HEK293 (cell line): ENCODE results near the gene RHBDL3.
A peak's percentile ranks its signal among the peaks of the same experiment; 100 is the strongest.

Experiments used
- CTCF ChIA-PET: fragments of 350-600 bp; formaldehyde crosslinking; extraction: SDS; loops from one replicate; lab custom pipeline; 2021; ENCODE audit warnings: antibody characterized with exemption; lab: Yijun Ruan, JAX
- POLR2A ChIA-PET: fragments of 300-600 bp; formaldehyde crosslinking; extraction: SDS; loops from one replicate; lab custom pipeline; 2020; ENCODE audit warnings: antibody characterized with exemption, inconsistent platforms; lab: Yijun Ruan, JAX
- H3K27ac ChIP-seq: fragments of 200-500 bp; sonication (Bioruptor generic); 2 replicates; pipeline ENCODE4 v1.5.1; 2014; ENCODE audit warnings: low read depth, low read length, control low read depth, inconsistent platforms; ENCODE audit errors: extremely low read depth
- H3K36me3 ChIP-seq, 2 experiments: fragments of 200-500 bp in 1 of 2; sonication (Bioruptor generic) in 1 of 2; 1 replicate in 1 of 2; 2 replicates in 1 of 2; pipeline ENCODE4 v1.5.1; 2014 to 2017; ENCODE audit warnings: inconsistent platforms in 2 of 2, low read length in 2 of 2; ENCODE audit not compliant: control insufficient read depth in 2 of 2, insufficient read depth in 1 of 2
- H3K4me1 ChIP-seq: fragments of 200-500 bp; sonication (Bioruptor generic); 2 replicates; pipeline ENCODE4 v1.5.1; 2014; ENCODE audit warnings: mild to moderate bottlenecking, low read length, inconsistent platforms; ENCODE audit not compliant: control insufficient read depth, insufficient read depth
- H3K4me3 ChIP-seq: 2 replicates; pipeline ENCODE4 v1.5.1; 2011; ENCODE audit warnings: low read depth, mild to moderate bottlenecking, control low read depth, low read length, moderate library complexity
- H3K9me3 ChIP-seq: fragments of 200-500 bp; sonication (Bioruptor generic); 2 replicates; pipeline ENCODE4 v1.5.1; 2014; ENCODE audit warnings: low read depth, low read length, inconsistent platforms; ENCODE audit not compliant: control insufficient read depth, insufficient read depth
- BCL11B ChIP-seq: fragments of 450-650 bp; formaldehyde crosslinking; IDR thresholded peaks from 2 replicates; pipeline ENCODE4 v1.5.1; 2016; ENCODE audit warnings: low read depth, missing biosample characterization, missing genetic modification characterization
- GFI1B ChIP-seq: fragments of 450-650 bp; formaldehyde crosslinking; IDR thresholded peaks from 2 replicates; pipeline ENCODE4 v1.5.1; 2016; ENCODE audit warnings: missing biosample characterization, missing genetic modification characterization
- KLF7 ChIP-seq: fragments of 450-650 bp; formaldehyde crosslinking; IDR thresholded peaks from 2 replicates; pipeline ENCODE4 v1.5.1; 2016; ENCODE audit warnings: missing biosample characterization, missing genetic modification characterization, borderline replicate concordance
- PRDM1 ChIP-seq: fragments of 450-650 bp; formaldehyde crosslinking; IDR thresholded peaks from 2 replicates; pipeline ENCODE4; 2016; ENCODE audit warnings: missing biosample characterization, missing genetic modification characterization
- REPIN1 ChIP-seq: fragments of 450-650 bp; formaldehyde crosslinking; IDR thresholded peaks from 2 replicates; pipeline ENCODE4 v1.5.1; 2017; ENCODE audit warnings: missing biosample characterization, missing genetic modification characterization, low read depth
- SETDB1 ChIP-seq: IDR thresholded peaks from one replicate; pipeline ENCODE4 v1.6.1; 2017; ENCODE audit warnings: mild to moderate bottlenecking, low read length, moderate library complexity, mixed read lengths; ENCODE audit not compliant: insufficient read length
- ZBTB21 ChIP-seq: fragments of 450-650 bp; formaldehyde crosslinking; IDR thresholded peaks from 2 replicates; pipeline ENCODE4 v1.5.1; 2017; ENCODE audit warnings: missing biosample characterization, missing genetic modification characterization
- ZFHX2 ChIP-seq: fragments of 450-650 bp; formaldehyde crosslinking; conservative IDR thresholded peaks from 2 replicates; pipeline ENCODE4 v1.5.1; 2016; ENCODE audit warnings: missing biosample characterization, missing genetic modification characterization
- ZNF155 ChIP-seq: fragments of 450-650 bp; formaldehyde crosslinking; IDR thresholded peaks from 2 replicates; pipeline ENCODE4 v1.5.1; 2016; ENCODE audit warnings: missing biosample characterization, missing genetic modification characterization
- ZNF174 ChIP-seq: fragments of 450-650 bp; formaldehyde crosslinking; IDR thresholded peaks from 2 replicates; pipeline ENCODE4 v1.5.0; 2017; ENCODE audit warnings: missing biosample characterization, mild to moderate bottlenecking, missing genetic modification characterization
- ZNF266 ChIP-seq: fragments of 450-650 bp; formaldehyde crosslinking; IDR thresholded peaks from 2 replicates; pipeline ENCODE4 v1.5.1; 2016; ENCODE audit warnings: missing biosample characterization, missing genetic modification characterization, low read depth
- ZNF302 ChIP-seq: fragments of 450-650 bp; formaldehyde crosslinking; IDR thresholded peaks from 2 replicates; pipeline ENCODE4 v1.5.1; 2016; ENCODE audit warnings: missing biosample characterization, missing genetic modification characterization, low read depth
- ZNF335 ChIP-seq: fragments of 450-650 bp; formaldehyde crosslinking; conservative IDR thresholded peaks from 2 replicates; pipeline ENCODE4 v1.5.1; 2016; ENCODE audit warnings: missing biosample characterization, missing genetic modification characterization
- ZNF501 ChIP-seq: fragments of 450-650 bp; formaldehyde crosslinking; IDR thresholded peaks from 2 replicates; pipeline ENCODE4 v1.5.1; 2016; ENCODE audit warnings: missing biosample characterization, missing genetic modification characterization
- ZNF549 ChIP-seq: fragments of 450-650 bp; IDR thresholded peaks from 2 replicates; pipeline ENCODE4 v1.5.1; 2018; ENCODE audit warnings: missing biosample characterization, missing genetic modification characterization, mild to moderate bottlenecking, inconsistent platforms, moderate library complexity
- ZNF600 ChIP-seq: fragments of 450-650 bp; formaldehyde crosslinking; IDR thresholded peaks from 2 replicates; pipeline ENCODE4 v1.5.1; 2016; ENCODE audit warnings: missing biosample characterization, missing genetic modification characterization
- ZNF623 ChIP-seq: fragments of 450-650 bp; formaldehyde crosslinking; IDR thresholded peaks from 2 replicates; pipeline ENCODE4 v1.5.1; 2016; ENCODE audit warnings: missing biosample characterization, missing genetic modification characterization
- ZNF629 ChIP-seq: fragments of 450-650 bp; formaldehyde crosslinking; IDR thresholded peaks from 2 replicates; pipeline ENCODE4 v1.5.1; 2017; ENCODE audit warnings: missing biosample characterization, missing genetic modification characterization
- ZNF747 ChIP-seq: fragments of 450-650 bp; formaldehyde crosslinking; IDR thresholded peaks from 2 replicates; pipeline ENCODE4 v1.5.1; 2016; ENCODE audit warnings: missing biosample characterization, missing genetic modification characterization
- ZNF830 ChIP-seq: fragments of 450-650 bp; IDR thresholded peaks from 2 replicates; pipeline ENCODE4 v1.5.0; 2018; ENCODE audit warnings: missing biosample characterization, missing genetic modification characterization, low read depth, mild to moderate bottlenecking, moderate library complexity
- ZSCAN23 ChIP-seq: fragments of 450-650 bp; formaldehyde crosslinking; IDR thresholded peaks from 2 replicates; pipeline ENCODE4 v1.5.1; 2016; ENCODE audit warnings: missing biosample characterization, missing genetic modification characterization
- TF ChIP-seq, protein P1 (sequence below): fragments of 450-650 bp; formaldehyde crosslinking; IDR thresholded peaks from 2 replicates; pipeline ENCODE4 v1.5.1; 2016; ENCODE audit warnings: missing biosample characterization, missing genetic modification characterization
- TF ChIP-seq, protein P2 (sequence below): fragments of 450-650 bp; formaldehyde crosslinking; IDR thresholded peaks from 2 replicates; pipeline ENCODE4 v1.5.1; 2016; ENCODE audit warnings: missing biosample characterization, missing genetic modification characterization
- TF ChIP-seq, protein P3 (sequence below): fragments of 450-650 bp; formaldehyde crosslinking; IDR thresholded peaks from 2 replicates; pipeline ENCODE4 v1.5.1; 2016; ENCODE audit warnings: missing biosample characterization, missing genetic modification characterization
- TF ChIP-seq, protein P4 (sequence below): fragments of 450-650 bp; IDR thresholded peaks from 2 replicates; pipeline ENCODE4 v1.5.1; 2018; ENCODE audit warnings: missing biosample characterization, mild to moderate bottlenecking, missing genetic modification characterization

The RHBDL3 gene

DNA sequence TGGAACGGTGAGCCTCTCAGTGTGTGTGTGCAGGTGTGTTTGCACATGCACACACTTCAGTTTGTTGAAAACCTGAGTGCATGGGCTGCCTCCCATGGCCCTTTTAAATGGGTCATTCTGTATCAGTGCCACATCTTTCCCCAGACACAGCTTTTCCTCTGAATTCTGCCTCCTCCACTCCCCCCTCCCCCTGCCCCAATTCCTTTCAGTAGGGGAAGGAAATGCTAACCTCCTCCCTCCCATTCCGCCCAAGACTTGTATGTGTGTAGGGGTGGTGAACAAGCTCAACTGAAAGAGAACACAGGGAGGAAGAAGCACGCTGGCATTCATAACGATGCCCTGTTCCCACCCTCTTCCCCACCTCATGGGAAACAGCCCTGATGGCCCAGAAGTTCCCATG, 42.0 kb downstream of the RHBDL3 start:
- ChIA-PET POLR2A (no interaction called here), CTCF (interaction anchor here (0.7 kb wide), 1 partner anchor 55 kb away, joined by 4 read pairs; no protein-coding TSS in a partner anchor)
- H3K9me3 ChIP-seq: no peaks in the 10 kb centered on the region
- H3K4me3 ChIP-seq: no peak overlapping the region
- H3K36me3 ChIP-seq: peaks cover 0 to 16% of the 10 kb centered on the region in 2 experiments; a peak in 2 of 3 replicates
- H3K27ac ChIP-seq: no peak overlapping the region; the same call in 1 of the 2 replicates
- TF ChIP-seq ZFHX2 (tag by site-specific recombination) (no peak), ZNF302 (no peak), REPIN1 (tag by site-specific recombination) (no peak), ZNF335 (tag by site-specific recombination) (no peak), ZNF600 (no peak), SETDB1 (no peak), ZNF501 (tag by site-specific recombination) (no peak), ZNF747 (tag by site-specific recombination) (no peak), ZNF174 (no peak), PRDM1 (no peak), ZNF155 (tag by site-specific recombination) (no peak)
- TF ChIP-seq, protein P1, sequence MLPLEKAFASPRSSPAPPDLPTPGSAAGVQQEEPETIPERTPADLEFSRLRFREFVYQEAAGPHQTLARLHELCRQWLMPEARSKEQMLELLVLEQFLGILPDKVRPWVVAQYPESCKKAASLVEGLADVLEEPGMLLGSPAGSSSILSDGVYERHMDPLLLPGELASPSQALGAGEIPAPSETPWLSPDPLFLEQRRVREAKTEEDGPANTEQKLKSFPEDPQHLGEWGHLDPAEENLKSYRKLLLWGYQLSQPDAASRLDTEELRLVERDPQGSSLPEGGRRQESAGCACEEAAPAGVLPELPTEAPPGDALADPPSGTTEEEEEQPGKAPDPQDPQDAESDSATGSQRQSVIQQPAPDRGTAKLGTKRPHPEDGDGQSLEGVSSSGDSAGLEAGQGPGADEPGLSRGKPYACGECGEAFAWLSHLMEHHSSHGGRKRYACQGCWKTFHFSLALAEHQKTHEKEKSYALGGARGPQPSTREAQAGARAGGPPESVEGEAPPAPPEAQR (tag by site-specific recombination): no peak
- H3K4me1 ChIP-seq: peaks cover 17% of the 10 kb centered on the region

DNA sequence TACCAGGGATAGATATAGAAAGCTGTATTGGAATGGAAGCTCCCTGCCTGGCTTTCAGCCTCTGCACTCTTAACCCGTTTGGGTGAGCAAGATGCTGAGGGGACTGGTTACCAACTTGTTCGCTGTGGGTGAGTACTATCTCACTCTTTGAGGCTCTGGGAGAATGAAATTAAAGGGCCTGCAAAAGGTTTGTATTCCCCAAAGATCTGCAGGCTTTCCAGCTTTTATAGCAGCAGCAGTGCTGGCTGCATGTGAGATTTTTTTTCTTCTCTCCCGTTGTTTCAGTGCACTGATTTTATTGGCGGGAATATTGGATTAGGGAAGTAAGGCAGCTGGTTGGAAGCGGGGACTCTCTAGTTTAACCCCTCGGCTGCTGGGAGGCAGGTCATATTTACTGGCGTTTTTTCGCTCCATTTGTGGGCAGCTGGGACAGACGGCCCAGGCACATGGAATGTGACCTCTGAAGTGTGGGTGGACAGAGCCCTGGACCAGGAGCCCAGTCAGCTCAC, 45.5 kb downstream of the RHBDL3 start:
- CTCF ChIA-PET: interaction anchor here (0.6 to 1.8 kb wide), 8 partner anchors 8 to 305 kb away, joined by 3 to 7 read pairs (median 4); no protein-coding TSS in a partner anchor
- Histone ChIP-seq H3K27ac (no peak overlapping the region), H3K4me3 (no peak overlapping the region), H3K4me1 (no peaks in the 10 kb centered on the region), H3K36me3 (peaks cover 0 to 16% of the 10 kb centered on the region in 2 experiments; a peak in 2 of 3 replicates), H3K9me3 (no peaks in the 10 kb centered on the region)
- POLR2A ChIA-PET: interaction anchor here (0.7 kb wide), 1 partner anchor 71 kb away, joined by 12 read pairs; no protein-coding TSS in a partner anchor
- TF ChIP-seq ZNF266 (tag by site-specific recombination): no peak
- TF ChIP-seq ZNF830: no peak
- no peak for TF ChIP-seq KLF7 (tag by site-specific recombination)
- TF ChIP-seq ZNF629 (tag by site-specific recombination): no peak
- no peak for TF ChIP-seq ZBTB21
- TF ChIP-seq ZNF549: no peak
- TF ChIP-seq, protein P2, sequence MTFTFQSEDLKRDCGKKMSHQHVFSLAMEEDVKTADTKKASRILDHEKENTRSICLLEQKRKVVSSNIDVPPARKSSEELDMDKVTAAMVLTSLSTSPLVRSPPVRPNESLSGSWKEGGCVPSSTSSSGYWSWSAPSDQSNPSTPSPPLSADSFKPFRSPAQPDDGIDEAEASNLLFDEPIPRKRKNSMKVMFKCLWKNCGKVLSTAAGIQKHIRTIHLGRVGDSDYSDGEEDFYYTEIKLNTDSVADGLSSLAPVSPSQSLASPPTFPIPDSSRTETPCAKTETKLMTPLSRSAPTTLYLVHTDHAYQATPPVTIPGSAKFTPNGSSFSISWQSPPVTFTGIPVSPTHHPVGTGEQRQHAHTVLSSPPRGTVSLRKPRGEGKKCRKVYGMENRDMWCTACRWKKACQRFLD (tag by site-specific recombination): no peak
- no peak for TF ChIP-seq ZSCAN23 (tag by site-specific recombination)
- TF ChIP-seq, protein P3, sequence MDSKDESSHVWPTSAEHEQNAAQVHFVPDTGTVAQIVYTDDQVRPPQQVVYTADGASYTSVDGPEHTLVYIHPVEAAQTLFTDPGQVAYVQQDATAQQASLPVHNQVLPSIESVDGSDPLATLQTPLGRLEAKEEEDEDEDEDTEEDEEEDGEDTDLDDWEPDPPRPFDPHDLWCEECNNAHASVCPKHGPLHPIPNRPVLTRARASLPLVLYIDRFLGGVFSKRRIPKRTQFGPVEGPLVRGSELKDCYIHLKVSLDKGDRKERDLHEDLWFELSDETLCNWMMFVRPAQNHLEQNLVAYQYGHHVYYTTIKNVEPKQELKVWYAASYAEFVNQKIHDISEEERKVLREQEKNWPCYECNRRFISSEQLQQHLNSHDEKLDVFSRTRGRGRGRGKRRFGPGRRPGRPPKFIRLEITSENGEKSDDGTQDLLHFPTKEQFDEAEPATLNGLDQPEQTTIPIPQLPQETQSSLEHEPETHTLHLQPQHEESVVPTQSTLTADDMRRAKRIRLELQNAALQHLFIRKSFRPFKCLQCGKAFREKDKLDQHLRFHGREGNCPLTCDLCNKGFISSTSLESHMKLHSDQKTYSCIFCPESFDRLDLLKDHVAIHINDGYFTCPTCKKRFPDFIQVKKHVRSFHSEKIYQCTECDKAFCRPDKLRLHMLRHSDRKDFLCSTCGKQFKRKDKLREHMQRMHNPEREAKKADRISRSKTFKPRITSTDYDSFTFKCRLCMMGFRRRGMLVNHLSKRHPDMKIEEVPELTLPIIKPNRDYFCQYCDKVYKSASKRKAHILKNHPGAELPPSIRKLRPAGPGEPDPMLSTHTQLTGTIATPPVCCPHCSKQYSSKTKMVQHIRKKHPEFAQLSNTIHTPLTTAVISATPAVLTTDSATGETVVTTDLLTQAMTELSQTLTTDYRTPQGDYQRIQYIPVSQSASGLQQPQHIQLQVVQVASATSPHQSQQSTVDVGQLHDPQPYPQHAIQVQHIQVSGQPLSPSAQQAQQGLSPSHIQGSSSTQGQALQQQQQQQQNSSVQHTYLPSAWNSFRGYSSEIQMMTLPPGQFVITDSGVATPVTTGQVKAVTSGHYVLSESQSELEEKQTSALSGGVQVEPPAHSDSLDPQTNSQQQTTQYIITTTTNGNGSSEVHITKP (tag by site-specific recombination): 0 out of 2 replicates have a peak, but pooled peaks have one; percentile 10
- TF ChIP-seq, protein P4, sequence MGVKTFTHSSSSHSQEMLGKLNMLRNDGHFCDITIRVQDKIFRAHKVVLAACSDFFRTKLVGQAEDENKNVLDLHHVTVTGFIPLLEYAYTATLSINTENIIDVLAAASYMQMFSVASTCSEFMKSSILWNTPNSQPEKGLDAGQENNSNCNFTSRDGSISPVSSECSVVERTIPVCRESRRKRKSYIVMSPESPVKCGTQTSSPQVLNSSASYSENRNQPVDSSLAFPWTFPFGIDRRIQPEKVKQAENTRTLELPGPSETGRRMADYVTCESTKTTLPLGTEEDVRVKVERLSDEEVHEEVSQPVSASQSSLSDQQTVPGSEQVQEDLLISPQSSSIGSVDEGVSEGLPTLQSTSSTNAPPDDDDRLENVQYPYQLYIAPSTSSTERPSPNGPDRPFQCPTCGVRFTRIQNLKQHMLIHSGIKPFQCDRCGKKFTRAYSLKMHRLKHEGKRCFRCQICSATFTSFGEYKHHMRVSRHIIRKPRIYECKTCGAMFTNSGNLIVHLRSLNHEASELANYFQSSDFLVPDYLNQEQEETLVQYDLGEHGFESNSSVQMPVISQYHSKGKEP (tag by site-specific recombination): 0 out of 2 replicates have a peak, but pooled peaks have one; percentile 14
- peak; percentile 65; the same call in 1 of the 2 replicates for TF ChIP-seq GFI1B (tag by site-specific recombination)
- no peak for TF ChIP-seq BCL11B
- TF ChIP-seq ZNF623 (tag by site-specific recombination): no peak
